ENCODE data around the gene S100A3. TPM values are rescaled to one million over a fixed set of nuclear protein-coding genes. Genes with fewer than 3 reads are reported as not detected.
"Not testable (repeated sequence)": the region's sequence is repeated elsewhere in the genome, so short reads cannot be mapped to it uniquely, and the experiment has no call there.

S100A3 gene
- total RNA-seq, 1 donor = not detected

DNA sequence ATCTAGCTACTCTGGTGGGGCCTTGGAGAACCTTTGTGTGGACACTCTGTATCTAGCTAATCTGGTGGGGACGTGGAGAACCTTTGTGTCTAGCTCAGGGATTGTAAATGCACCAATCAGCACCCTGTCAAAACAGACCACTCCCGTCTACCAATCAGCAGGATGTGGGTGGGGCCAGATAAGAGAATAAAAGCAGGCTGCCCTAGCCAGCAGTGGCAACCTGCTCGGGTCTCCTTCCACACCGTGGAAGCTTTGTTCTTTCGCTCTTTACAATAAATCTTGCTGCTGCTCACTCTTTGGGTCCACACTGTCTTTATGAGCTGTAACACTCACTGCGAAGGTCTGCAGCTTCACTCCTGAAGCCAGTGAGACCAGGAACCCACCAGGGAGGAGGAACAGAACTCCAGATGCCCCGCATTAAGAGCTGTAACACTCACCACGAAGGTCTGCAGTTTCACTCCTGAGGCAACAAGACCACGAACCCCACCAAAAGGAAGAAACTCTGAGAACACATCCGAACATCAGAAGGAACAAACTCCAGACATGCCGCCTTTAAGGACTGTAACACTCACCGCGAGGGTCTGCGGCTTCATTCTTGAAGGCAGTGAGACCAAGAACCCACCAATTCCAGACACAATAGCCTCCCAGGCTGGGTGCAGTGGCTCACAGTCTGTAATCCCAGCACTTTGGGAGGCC, 26.6 kb downstream of the S100A3 start:
- H3K9me3 ChIP-seq (ENCODE audit: low read depth, low read length); H3K4me3 ChIP-seq (ENCODE audit: low read length); H3K27me3 ChIP-seq (ENCODE audit: insufficient read depth, low read length): not testable (repeated sequence)
- peaks cover 28% of the 10 kb centered on the region for H3K4me1 ChIP-seq (ENCODE audit: insufficient read depth, low read length)

- H3K27me3 ChIP-seq (ENCODE audit: insufficient read depth, low read length); H3K9me3 ChIP-seq (ENCODE audit: low read depth, low read length); H3K4me3 ChIP-seq (ENCODE audit: low read length): not testable (repeated sequence)
- peaks cover 28% of the 10 kb centered on the region for H3K4me1 ChIP-seq (ENCODE audit: insufficient read depth, low read length)
Measured at GRCh38 chr1:153521808-153522207, 27.2 kb downstream of the S100A3 start.

DNA sequence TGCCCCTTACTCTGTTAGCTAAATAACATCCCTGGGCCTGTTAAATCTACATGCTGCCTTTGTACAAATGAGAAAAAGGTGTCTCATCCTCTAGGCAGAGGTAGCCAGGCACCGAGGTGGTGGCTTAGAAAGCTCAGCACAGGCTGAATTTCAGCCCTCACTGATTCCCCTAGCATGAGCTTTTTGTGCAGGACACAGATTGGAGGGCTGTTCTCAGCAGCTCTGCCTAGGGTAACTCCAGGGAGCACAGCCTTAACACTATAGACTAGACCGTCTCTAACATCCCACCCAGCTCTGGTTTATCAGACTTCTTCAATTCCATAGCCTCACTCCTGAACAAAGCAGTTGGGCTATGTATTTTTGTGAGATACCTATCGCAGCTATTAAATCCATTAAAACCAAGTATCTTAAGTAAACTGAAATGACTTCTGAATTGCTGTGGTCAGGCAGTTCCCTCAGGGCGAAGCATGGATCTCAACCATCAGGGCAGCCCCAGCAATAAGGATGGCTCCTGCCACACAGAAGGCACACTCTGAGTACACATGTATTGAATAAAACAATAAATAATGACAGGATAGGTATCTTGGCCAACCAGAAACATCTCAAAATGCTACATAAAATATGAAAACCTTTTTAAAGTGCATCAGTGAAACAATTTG, 28.1 kb downstream of the S100A3 start:
- no peaks in the 10 kb centered on the region for H3K27me3 ChIP-seq (ENCODE audit: insufficient read depth, low read length)
- peaks cover 28% of the 10 kb centered on the region for H3K4me1 ChIP-seq (ENCODE audit: insufficient read depth, low read length)
- no peak overlapping the region for H3K4me3 ChIP-seq (ENCODE audit: low read length)
- no peaks in the 10 kb centered on the region for H3K9me3 ChIP-seq (ENCODE audit: low read depth, low read length)

- H3K4me1 ChIP-seq (ENCODE audit: insufficient read depth, low read length) = peaks cover 33% of the 10 kb centered on the region
- H3K4me3 ChIP-seq (ENCODE audit: low read length); H3K9me3 ChIP-seq (ENCODE audit: low read depth, low read length); H3K27me3 ChIP-seq (ENCODE audit: insufficient read depth, low read length): not testable (repeated sequence)
Measured at GRCh38 chr1:153520137-153520691, 28.8 kb downstream of the S100A3 start.

DNA sequence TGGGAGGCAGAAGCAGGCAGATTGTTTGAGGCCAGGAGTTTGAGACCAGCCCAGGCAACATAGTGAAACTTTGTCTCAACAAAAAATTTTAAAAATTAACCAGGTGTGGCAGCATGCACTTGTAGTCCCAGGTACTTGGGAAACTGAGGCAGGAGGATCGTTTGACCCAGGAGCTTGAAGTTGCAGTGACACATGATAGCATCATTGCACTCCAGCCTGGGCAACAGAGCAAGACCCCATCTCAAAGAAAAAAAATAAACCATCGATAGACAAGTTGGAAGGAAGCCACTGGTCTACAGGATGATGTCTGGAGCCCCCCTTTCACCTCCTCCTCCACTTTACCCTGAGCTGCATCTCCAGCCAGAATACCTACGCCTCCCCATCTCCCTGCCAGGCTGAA, 29.8 kb downstream of the S100A3 start:
- Histone ChIP-seq H3K27me3 (ENCODE audit: insufficient read depth, low read length) (no peaks in the 10 kb centered on the region), H3K9me3 (ENCODE audit: low read depth, low read length) (no peaks in the 10 kb centered on the region), H3K4me3 (ENCODE audit: low read length) (no peak overlapping the region), H3K4me1 (ENCODE audit: insufficient read depth, low read length) (peaks cover 43% of the 10 kb centered on the region)

GRCh38 chr1:153515504-153516394, 33.3 kb downstream of the S100A3 start:
- H3K27me3 ChIP-seq (ENCODE audit: insufficient read depth, low read length) = no peaks in the 10 kb centered on the region
- no peak overlapping the region for H3K4me3 ChIP-seq (ENCODE audit: low read length)
- no peaks in the 10 kb centered on the region for H3K9me3 ChIP-seq (ENCODE audit: low read depth, low read length)
- H3K4me1 ChIP-seq (ENCODE audit: insufficient read depth, low read length) = peaks cover 64% of the 10 kb centered on the region

DNA sequence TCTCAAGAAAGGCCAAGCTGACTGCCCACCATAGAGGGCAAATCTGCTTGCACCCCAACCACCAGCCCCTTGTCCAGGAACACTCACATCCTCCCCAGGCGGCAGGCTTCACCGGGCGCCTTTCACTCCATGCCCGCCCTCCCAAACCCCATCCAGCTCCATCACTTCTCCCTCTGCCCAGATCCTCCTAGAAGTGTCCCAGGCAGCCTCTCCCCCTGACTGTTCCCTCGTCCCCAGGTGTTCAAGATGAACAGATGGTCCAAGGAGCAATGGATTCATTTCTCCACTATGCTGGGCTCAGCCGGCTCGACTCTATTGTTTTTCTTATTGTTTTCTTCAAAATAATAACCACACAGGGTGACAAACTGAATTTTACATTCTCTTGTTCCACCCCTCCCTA, 35.4 kb downstream of the S100A3 start:
- no peaks in the 10 kb centered on the region for H3K27me3 ChIP-seq (ENCODE audit: insufficient read depth, low read length)
- H3K4me3 ChIP-seq (ENCODE audit: low read length) = no peak overlapping the region
- H3K9me3 ChIP-seq (ENCODE audit: low read depth, low read length) = no peaks in the 10 kb centered on the region
- H3K4me1 ChIP-seq (ENCODE audit: insufficient read depth, low read length) = peaks cover 55% of the 10 kb centered on the region

- H3K4me1 ChIP-seq (ENCODE audit: insufficient read depth, low read length) = peaks cover 49% of the 10 kb centered on the region
- H3K27me3 ChIP-seq (ENCODE audit: insufficient read depth, low read length) = no peaks in the 10 kb centered on the region
- no peaks in the 10 kb centered on the region for H3K9me3 ChIP-seq (ENCODE audit: low read depth, low read length)
- no peak overlapping the region for H3K4me3 ChIP-seq (ENCODE audit: low read length)
Measured at GRCh38 chr1:153513023-153513422, 36.0 kb downstream of the S100A3 start.

DNA sequence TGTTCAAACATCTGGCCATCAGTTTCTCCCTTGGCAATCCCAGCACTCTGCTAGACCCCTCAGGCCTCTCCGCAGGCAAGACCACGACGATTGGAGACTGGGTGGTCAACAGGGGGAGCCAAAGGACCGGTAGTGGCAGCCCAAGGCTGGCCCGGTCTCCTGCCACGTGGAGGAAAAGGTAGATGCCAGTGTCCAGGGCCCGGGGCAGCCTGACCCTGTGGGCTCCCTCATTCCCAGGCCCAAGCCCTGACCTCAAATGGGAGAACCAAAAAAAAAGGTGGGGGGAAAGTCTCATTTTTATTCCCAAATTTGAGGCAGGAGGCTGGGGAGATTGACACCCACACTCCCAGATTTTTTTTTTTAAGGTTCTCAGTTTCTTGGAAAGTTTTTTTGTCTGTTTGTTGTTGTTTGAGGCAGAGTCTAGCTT, 38.1 kb downstream of the S100A3 start:
- no peaks in the 10 kb centered on the region for H3K9me3 ChIP-seq (ENCODE audit: low read depth, low read length)
- H3K27me3 ChIP-seq (ENCODE audit: insufficient read depth, low read length) = no peaks in the 10 kb centered on the region
- H3K4me1 ChIP-seq (ENCODE audit: insufficient read depth, low read length) = peaks cover 39% of the 10 kb centered on the region
- no peak overlapping the region for H3K4me3 ChIP-seq (ENCODE audit: low read length)

GRCh38 chr1:153509729-153510354, 39.2 kb downstream of the S100A3 start:
- Histone ChIP-seq H3K4me3 (ENCODE audit: low read length) (no peak overlapping the region), H3K4me1 (ENCODE audit: insufficient read depth, low read length) (peaks cover 27% of the 10 kb centered on the region), H3K27me3 (ENCODE audit: insufficient read depth, low read length) (no peaks in the 10 kb centered on the region), H3K9me3 (ENCODE audit: low read depth, low read length) (no peaks in the 10 kb centered on the region)

DNA sequence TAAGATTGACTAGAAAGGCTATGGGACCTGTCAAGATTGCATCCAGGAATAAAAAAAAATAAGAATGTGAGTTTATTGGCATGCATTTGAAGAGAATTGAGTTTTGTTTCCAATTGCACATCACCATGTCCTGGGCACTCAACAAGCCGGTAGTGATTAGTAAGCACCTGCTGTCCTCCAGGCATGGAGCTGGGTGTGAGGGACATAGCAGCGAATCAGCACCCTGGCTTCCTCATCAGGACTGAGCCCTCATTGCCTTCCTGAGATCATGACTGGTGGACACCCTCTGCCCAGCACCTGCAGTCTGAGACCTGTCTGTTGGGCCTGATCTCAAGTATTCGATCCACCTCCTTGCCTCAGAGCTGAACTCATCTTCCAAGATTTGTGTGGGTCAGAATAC, 40.0 kb downstream of the S100A3 start:
- Histone ChIP-seq H3K27me3 (ENCODE audit: insufficient read depth, low read length) (no peaks in the 10 kb centered on the region), H3K4me3 (ENCODE audit: low read length) (no peak overlapping the region), H3K9me3 (ENCODE audit: low read depth, low read length) (no peaks in the 10 kb centered on the region), H3K4me1 (ENCODE audit: insufficient read depth, low read length) (peaks cover 19% of the 10 kb centered on the region)

- Histone ChIP-seq H3K4me1 (ENCODE audit: insufficient read depth, low read length) (peaks cover 9% of the 10 kb centered on the region), H3K9me3 (ENCODE audit: low read depth, low read length) (no peaks in the 10 kb centered on the region), H3K27me3 (ENCODE audit: insufficient read depth, low read length) (no peaks in the 10 kb centered on the region), H3K4me3 (ENCODE audit: low read length) (no peak overlapping the region)
Measured at GRCh38 chr1:153507926-153508583, 41.0 kb downstream of the S100A3 start.

GRCh38 chr1:153506831-153507413, 42.1 kb downstream of the S100A3 start:
- Histone ChIP-seq H3K9me3 (ENCODE audit: low read depth, low read length) (no peaks in the 10 kb centered on the region), H3K4me1 (ENCODE audit: insufficient read depth, low read length) (peaks cover 4% of the 10 kb centered on the region), H3K4me3 (ENCODE audit: low read length) (no peak overlapping the region), H3K27me3 (ENCODE audit: insufficient read depth, low read length) (no peaks in the 10 kb centered on the region)

DNA sequence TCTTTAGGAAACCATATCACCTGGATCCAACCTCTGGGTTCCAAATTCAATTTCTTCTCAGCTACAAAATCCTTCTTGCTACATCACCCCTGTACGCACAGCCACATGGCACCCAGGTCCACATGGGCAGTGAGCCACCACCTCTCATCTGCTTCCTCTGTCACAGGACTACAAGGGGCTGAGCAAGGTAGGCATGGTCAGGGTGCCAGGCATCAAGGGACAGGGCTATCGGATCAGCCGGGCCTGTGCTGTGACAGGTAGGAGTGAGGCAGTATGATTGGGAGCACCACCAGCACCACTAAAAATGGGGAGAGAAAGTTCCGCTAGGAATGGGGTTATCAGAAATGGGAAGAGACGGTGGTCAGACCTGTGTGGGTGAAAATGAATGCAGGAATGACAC, 42.7 kb downstream of the S100A3 start:
- Histone ChIP-seq H3K27me3 (ENCODE audit: insufficient read depth, low read length) (no peaks in the 10 kb centered on the region), H3K4me1 (ENCODE audit: insufficient read depth, low read length) (peaks cover 4% of the 10 kb centered on the region), H3K9me3 (ENCODE audit: low read depth, low read length) (no peaks in the 10 kb centered on the region), H3K4me3 (ENCODE audit: low read length) (no peak overlapping the region)
